Left renal cortex interstitium (tissue), 4 donors: ENCODE measurements around the gene BBS9. TPM values are rescaled to one million over a fixed set of nuclear protein-coding genes. Genes with fewer than 3 reads are reported as not detected.
A peak's percentile ranks its signal among the peaks of the same experiment; 100 is the strongest.
"Not testable (repeated sequence)": the region's sequence is repeated elsewhere in the genome, so short reads cannot be mapped to it uniquely, and the experiment has no call there.

Source experiments
- DNase-seq, 4 donors: peaks; one replicate each; pipeline ENCODE4 v3.0.0-alpha.2; 2013; ENCODE audit warnings: low read depth in 4 of 4, low spot score in 2 of 4, missing footprints in 1 of 4
- polyA plus RNA-seq, 4 donors: library from polyadenylated mRNA; unstranded; fragments of 120-200 nt; gene quantifications; one replicate each; pipeline ENCODE4 v1.2.1, GENCODE V29; 2013; ENCODE audit not compliant: insufficient read length in 4 of 4

The BBS9 gene
- polyA plus RNA-seq, 4 donors = 14.4 to 18.0 (median 16.5) TPM

DNA sequence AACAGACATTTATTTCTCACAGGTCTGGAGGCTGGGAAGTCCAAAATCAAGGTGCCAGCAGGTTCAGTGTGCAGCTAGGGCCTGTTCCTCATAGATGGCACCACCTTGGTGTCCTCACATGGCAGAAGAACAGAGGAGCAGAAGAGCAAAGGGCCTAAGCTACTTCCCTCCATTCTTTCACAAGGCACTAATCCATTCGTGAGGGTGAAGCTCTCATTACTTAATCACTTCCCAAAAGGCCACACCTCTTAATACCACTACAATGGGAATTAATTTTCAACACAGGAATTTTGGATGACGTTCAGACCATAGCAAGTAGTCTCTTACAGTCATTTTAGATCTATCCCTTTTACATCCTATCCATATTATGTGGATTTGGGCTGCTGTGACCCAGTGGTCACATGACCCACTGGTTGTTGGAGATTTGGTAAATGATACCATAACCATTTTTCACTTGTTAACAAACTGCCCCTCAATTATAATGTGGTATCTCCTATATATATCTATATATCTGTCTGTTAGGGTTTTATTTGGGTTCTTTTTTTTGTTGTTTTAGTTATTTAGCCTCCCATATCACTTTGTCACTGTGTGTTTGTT is 63.4 kb downstream of the BBS9 start:
- DNase-seq = no peak

DNA sequence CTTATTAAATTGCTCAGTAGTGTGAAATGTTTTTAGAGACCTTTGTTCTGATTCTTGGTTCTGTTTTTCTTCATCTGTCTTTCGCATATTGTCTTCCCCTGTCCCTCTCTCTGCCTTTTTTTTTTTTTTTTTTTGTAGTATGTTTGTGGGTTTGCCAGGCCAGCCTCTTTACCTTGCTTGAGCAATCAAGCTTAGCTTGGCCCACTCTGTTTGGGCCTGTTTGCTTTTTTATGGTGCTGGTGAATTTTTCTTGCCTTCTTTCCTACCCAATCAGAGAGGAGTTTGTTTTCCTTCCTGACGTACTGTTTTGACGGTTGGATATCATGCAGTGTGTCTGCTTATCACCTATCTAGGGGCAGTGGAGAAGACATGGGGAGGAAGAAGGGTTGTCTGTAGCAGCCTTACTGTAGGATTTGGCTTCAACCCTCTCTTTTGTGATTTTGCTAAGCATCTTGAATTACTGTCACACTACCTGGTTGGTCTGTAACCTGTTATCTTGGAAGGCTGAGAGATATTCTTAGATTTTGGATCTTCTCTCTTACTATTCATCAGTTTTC is 64.0 kb downstream of the BBS9 start:
- DNase-seq = no peak

DNA sequence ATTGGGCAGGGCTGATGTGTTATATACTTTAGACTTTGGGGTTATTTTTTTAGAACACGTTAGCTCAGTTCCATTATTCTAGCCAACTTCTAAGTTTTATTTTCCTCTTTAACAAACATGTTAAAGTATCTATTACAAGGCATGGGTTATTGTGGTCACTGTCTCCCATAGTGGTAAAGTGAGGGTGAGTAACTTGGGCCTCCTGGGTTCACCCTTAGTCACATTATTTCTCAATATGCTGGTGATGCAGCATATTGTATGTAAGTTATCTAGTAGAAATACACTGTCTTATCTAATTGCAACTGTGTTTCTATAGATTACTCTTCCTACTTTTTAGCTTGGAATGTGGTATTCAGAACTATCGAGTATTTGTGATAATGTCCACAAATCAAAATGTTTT is 65.9 kb downstream of the BBS9 start:
- DNase-seq = no peak

DNA sequence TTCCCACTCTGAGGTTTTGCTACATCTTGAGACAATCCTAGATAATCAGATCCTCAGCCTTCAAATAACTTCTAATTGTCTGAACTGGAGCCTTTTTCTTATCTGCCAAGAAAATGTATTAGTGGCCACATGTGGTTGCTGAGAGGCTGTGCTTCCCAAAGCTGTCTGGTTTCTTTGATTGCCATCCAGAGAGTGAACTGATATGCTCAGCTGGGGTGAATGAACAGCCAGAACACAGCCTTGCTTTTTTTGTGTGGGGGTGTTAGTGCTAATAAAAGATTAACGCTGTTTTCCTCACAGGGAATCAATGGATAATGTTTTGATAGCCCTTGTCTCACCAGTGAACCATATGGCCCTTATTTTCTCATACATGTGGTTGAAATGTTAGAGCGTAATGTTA is 66.9 kb downstream of the BBS9 start:
- DNase-seq = no peak

DNA sequence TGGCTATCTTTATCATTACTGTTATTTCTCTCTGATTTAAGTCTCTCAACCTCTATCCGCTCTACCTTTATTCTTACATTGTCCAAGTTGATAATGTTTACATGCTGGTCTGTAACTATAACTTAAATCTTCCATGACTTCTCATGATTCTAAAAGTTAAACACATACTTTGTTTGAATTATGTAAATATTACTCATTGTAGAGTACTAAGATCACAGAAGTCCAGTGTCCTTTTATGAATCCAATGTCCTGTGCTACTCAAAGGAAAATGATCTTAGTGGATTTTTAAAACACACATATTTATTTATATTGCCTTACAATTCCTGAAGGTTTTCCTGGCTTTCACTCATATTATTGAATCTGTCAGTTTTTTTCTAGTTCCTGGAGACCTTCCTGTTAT is 70.9 kb downstream of the BBS9 start:
- DNase-seq = no peak

DNA sequence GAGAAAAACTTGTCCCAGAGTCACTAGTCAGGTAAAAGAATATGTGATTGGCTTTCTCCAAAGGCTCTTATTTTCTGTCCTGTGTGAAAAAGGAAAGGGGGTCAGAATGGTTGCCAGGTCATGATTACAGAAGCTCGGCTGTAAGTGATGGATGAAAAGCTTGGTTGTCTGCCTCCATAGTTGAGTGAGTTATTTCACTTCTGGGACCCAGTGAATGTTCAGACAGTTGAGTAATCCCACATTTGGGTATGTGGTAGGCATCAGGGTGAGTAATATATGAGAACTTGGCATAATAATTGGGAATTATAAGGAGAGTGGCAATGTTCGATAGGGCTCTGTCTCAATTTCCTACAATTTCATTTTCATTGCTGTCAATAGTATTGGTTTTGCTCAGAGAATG is 72.5 kb downstream of the BBS9 start:
- no peak for DNase-seq

DNA sequence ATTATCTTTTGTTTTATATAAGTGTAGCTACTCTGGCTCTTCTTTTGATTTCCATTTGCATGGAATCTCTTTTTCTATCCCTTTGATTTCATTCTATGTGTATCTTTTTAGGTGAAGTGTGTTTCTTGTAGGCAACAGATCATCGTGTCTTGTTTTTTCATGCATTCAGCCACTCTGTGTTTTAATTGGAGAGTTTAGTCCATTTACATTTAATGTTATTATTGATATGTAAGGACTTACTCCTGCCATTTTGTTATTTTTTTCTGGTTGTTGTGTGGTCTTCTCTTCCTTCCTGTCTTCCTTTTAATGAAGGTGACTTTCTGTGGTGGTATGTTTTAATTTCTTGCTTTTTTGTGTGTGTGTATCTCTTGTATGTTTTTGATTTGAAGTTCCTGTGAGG is 81.6 kb downstream of the BBS9 start:
- DNase-seq = no peak

DNA sequence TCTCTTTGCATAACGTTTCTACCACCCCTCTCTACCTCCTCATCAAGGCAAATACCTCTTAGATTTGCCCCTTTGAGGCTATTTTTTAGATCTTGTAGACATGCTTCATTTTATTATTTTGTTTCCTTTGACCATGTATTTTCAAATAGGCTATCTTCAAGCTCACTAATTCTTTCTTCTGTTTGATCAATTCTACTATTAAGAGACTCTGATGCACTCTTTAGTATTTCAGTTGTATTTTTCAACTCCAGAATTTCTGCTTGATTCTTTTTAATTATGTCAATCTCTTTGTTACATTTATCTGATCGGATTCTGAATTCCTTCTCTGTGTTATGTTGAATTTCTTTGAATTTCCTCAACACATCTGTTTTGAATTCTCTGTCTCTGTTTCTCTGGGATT is 82.8 kb downstream of the BBS9 start:
- DNase-seq = no peak

DNA sequence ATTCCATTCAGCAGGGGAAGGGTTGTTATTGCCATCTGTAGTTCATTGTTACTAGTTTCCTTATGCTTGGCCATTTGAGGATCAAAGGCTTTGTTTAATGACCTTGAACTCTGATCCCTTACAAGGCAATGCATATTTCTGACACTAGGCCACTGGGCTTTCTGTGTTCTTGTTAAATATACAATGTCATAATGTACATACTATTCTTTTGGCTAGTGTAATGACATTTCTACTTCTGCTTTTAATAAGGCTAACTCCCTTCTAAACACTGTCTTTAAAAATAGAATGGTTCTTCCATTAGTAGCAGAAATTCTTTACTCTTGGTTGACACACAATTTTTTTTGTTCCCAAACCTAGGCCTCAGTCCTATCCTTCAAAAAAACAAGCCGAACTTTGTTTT is 86.6 kb downstream of the BBS9 start:
- no peak for DNase-seq

DNA sequence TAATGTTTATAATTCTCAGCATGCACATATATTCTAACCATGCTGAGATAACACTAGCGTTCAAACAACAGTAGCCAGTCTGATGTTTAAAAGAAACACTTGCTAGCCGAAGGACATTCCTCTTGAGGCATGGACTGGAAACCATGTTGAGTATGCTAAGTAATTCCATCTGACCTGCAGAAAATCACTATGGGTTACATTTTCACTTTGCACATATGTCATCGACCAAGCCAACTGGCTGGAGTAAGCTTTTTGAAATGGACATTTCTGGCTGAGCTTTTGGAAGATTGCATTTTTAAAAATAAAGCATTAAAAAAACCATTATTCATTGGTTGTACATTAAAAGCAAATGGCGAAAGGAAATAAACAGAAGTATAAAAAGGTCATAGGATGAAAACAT is 88.2 kb downstream of the BBS9 start:
- no peak for DNase-seq

DNA sequence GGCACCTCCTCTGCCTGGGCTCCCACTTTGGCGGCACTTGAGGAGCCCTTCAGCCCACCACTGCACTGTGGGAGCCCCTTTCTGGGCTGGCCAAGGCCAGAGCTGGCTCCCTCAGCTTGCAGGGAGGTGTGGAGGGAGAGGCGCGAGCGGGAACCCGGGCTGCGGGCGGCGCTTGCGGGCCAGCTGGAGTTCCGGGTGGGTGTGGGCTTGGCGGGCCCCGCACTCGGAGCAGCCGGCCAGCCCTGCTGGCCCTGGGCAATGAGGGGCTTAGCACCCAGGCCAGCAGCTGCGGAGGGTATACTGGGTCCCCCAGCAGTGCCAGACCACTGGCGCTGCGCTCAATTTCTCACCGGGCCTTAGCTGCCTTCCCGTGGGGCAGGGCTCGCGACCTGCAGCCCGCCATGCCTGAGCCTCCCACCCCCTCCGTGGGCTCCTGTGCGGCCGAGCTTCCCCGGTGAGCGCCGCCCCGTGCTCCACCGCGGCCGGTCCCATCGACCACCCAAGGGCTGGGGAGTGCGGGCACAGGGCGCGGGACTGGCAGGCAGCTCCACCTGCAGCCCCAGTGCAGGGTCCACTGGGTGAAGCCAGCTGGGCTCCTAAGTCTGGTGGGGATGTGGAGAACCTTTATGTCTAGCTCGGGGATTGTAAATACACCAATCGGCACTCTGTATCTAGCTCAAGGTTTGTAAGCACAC is 89.6 kb downstream of the BBS9 start:
- DNase-seq = not testable (repeated sequence)

DNA sequence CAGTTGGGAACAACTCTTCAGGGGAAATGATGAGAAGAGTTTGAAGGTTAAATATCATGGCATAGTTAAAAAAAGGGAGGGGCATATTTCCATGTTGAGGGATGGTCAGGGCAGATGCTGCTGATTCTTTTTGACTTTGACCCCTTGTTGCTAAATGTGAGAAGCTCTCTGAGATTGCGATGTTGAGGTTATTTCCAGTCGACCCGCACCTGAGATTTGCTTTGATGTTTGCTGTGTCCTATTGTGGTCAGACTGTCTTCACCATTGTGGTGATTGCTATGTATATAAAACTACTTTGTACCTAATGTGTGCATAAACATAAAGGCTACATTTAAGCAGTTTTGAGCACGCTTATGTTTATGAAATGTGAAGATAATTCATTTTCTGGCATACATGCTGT is 90.9 kb downstream of the BBS9 start:
- DNase-seq = no peak

DNA sequence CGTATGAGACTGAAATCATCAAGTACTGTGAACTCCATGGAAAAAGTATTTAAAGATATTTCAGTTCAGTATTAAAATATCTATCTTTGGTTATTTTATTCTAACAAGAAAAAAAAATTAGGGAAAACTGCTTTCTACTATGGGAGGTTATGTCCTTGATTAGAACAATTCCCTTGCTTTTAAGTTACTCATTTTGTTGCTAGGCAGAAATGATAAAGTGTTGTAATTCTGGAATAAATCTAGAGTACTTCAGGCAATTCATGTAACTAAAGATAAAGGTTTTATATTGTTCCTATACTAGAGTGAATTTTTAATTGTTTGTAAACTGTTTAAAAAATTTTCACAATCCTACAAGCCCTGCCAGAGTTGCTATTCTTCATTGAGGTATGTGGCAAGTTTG is 92.0 kb downstream of the BBS9 start:
- DNase-seq = no peak

DNA sequence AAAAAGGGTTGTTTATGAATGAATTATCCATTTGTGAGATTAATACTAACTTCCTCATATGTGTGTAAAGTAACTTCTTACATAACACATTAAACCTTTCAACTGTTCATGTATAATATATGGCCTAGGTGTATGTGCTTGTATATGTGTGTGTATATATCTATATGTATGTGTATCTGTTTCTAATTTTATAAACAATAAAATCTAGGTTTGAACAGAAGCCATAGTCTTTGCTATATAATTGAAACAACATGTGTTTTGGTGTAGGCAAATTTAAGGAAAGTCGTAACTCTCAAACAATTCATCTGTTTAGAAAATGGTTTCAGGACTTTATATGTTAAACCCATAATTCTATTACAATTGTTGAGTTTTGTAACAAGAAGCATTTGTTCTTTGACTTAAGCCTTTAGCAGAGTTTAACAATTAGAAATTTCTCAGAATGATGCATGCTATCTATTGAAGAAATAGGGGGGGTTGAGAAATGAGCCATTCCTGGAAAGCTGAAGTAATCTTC is 103.3 kb downstream of the BBS9 start:
- DNase-seq = no peak

DNA sequence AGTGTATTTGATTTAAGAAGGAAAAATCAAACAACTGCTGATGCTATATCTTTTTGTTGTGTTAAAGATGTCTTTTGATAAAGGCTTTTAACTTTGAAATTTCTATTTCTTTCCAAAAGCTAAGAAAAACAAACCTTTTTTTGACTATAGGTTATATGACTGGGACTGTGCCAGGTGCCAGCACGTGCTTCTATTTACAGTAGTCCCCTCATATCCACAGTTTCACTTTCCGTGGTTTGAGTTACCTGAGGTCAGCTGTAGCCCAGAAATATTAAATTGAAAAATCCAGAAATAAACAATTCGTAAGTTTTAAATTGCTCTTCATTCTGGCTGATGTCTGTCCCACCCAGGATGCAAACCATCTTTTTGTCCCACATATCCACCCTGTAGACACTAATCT is 104.3 kb downstream of the BBS9 start:
- no peak for DNase-seq

DNA sequence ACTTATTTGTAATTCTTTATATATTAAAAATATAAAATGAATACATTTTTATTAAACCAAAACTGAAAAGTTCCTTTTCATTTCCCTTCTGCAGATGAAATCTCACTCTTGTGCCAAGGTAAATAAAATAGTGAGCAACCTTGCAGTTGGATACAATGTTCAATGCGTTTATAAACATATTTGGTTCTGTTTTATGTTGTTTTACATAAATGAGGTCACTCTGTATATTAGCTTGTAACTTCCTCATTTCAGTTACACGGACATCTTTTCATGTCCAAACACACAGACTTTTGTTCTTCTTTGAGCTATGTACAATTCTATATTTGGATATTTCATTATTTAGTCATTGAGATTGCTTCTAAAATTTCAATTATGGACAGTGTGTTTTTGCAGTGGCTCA is 107.7 kb downstream of the BBS9 start:
- DNase-seq = no peak

DNA sequence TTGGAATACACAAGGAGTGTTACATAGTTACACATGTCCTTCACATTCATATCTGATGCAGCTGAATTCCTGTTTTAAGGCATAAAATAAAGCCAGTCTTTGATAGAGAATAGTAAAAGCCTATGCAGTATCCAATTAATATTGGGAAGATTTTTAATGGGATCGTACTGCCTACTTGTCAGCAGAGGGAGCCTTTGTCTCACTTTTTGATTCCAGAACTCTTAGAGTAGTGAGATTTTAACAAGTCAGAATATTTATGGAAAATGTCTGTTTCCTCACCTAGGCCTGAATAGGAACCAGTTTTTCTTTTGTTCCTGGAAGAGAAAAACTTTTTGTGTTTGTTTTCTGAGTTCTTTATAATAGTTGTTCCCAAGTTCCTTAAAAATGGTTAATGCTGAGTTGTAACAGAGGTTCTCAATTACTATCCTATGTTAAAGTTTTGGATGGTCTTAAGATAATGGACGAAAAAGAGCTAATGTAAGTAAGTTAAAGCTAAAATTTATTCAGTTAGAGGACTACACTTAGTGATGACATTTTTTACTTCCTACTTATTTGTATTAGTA is 114.0 kb downstream of the BBS9 start:
- DNase-seq = peak in 3 of 4 donors; percentile 34 to 43 (median 36)

DNA sequence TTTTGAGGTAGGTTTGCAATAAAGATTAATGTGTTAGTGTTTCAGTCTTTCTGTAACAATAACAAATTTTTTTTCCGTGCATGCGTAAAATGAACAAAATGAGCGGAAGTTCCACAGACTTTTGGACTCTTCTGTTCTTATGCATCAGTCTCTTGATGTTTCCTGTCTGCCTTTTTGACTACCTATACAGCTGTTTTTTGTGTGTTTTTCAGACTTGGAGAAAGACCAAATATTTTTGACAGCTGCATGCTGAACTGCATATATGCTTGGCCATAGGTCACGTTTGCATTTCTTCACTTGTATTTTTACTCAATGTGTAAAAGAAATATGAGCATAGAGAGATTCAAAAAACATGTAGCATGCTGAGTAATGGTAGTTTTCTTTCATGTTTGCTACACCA is 119.3 kb downstream of the BBS9 start:
- no peak for DNase-seq

DNA sequence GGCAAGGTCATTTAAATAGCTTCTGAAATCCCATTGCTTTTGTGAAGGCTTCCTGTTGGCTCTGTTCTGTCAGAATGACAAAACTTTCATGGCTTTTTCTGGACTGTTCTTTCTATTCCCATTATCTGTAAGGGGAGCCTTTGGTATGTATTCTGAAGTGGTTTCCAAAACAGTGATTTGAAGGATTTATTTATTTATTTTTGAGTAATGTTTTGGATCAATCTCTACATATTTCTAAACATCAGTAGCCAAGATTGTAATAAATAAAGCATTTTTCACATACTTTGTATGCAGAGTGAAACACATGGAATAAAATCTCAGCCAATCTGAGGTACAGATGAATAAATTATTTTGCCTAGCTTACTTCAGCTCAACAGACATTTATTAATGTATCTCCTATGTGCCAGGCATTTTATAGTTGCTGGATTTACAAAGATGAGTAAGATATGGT is 121.1 kb downstream of the BBS9 start:
- no peak for DNase-seq

DNA sequence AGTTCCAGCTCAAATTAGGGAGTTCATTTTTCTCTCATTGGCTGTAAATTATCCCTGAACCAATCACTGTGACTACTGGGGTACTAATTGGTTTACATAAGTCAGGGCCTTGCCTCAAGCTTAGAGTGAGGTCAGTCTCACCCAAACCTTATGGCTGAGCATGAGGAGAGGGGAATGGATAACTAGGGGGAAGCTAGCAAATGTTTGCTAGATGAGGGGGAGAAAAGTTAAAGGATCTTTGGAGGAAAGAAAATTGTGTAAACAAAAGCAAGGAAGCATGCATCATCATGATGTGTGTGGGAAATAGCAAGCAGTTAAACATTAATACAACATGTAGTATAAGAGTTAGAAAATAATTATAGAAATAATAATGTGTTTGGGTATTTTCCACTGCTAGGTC is 121.9 kb downstream of the BBS9 start:
- no peak for DNase-seq

DNA sequence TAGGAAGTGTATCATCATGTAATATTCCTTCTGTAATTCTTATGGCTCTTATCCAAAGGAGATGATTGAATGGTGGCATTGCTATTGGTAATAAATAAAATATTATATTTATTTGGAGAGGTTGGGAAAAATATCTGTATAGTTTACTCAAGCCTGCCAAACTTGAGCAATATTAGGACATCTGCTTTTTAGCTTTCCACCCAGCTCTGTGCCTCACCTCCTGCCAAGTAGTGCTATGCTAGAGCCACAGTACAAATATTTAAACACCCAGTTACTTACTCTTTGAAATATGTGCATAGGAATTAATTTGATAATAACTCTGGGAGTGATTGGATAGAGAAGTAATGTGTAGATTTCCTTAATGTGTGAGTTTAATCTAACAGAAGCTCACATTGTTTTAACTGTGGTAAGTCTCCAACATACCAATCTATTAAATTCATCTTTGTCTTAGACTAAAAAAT is 129.2 kb downstream of the BBS9 start:
- DNase-seq = no peak

DNA sequence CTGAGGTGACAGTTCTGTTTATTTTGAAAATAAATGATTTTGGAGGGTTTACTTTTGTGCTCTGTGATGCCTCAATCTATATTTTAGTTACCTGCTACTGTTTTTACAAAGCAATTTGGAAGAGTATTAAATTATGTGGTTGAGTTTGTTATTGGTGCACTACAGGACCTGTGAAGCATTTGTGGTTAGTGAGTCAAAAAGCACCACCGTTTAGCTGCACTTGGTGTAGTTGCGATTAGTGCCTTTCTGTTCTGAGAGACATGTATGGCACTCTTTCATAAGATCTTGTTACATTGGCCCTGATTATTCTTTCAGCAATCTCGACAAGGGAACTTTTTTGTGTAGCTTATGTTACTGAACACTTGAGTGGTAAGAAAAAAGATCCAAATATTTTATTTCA is 132.2 kb downstream of the BBS9 start:
- DNase-seq = no peak
